ENCODE data around the gene CCNQ.

The CCNQ gene

DNA sequence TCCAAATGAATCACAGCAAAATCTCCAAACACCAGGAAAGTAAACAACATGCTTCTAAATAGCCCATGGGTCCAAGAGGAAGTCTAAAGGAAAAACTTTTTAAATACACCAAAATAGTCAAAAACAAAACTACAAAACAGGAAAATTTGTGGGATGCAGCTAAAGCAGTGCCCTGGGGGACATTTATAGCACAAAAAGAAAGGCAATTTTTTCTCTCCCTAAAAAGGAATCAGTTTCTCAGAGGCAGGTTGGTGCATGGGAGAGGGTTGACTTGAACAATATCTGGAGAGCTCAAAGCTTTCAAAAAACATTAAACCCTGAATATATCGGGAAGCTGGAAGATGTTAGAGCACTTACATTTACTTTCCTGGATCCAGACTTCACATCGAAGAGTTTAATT is 32.4 kb upstream of the CCNQ start:
- no peak for DNase-seq (ENCODE audit: low read depth)
- TF ChIP-seq, protein P1, sequence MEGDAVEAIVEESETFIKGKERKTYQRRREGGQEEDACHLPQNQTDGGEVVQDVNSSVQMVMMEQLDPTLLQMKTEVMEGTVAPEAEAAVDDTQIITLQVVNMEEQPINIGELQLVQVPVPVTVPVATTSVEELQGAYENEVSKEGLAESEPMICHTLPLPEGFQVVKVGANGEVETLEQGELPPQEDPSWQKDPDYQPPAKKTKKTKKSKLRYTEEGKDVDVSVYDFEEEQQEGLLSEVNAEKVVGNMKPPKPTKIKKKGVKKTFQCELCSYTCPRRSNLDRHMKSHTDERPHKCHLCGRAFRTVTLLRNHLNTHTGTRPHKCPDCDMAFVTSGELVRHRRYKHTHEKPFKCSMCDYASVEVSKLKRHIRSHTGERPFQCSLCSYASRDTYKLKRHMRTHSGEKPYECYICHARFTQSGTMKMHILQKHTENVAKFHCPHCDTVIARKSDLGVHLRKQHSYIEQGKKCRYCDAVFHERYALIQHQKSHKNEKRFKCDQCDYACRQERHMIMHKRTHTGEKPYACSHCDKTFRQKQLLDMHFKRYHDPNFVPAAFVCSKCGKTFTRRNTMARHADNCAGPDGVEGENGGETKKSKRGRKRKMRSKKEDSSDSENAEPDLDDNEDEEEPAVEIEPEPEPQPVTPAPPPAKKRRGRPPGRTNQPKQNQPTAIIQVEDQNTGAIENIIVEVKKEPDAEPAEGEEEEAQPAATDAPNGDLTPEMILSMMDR (IDR thresholded peaks at IDR 0.05; ENCODE audit: low read depth, low read length, missing control alignments): no peak
- H3K4me3 ChIP-seq (ENCODE audit: low read depth, low read length): no peak overlapping the region

DNA sequence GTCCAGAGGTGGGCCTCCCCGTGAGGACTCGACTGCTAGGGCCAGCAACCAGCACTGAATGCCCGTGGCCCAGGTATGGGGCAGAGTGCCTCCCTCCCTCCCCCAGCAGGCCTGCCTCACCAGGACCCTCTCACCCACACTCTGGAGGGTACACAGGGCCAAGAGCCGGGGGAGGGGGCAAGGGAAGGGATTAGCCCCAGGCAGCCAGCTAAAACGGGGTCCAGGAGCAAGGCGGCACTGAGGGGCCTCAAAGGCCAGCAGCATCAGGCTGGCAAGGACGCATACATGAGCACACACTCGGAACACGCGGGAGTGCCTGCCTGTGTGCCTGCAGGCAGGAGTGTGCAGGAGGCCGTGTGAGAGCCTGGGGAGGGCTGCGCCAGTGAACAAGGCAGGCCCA is 29.7 kb upstream of the CCNQ start:
- TF ChIP-seq, protein P1 (IDR thresholded peaks at IDR 0.05; ENCODE audit: low read depth, low read length, missing control alignments): no peak
- no peak for DNase-seq (ENCODE audit: low read depth)
- H3K4me3 ChIP-seq (ENCODE audit: low read depth, low read length): no peak overlapping the region

DNA sequence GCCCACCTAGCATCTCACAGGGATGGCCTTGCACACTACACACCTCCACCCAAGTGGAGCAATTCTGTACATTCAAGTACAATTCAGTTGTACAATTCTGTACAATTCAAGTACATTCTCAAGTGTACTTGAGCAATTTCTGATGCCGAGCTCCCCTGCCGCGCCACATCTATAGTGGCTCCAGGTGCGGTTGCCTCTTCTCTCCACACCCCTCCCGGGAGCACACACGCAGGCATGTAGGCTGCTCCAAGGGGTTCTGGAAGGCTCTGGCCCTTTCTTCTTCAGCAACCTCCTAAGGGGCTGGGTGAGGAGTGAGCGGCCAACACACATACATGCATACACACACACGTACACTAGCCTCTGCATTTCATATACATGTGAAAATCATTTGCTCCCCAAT is 29.2 kb upstream of the CCNQ start:
- H3K4me3 ChIP-seq (ENCODE audit: low read depth, low read length): no peak overlapping the region
- TF ChIP-seq, protein P1 (IDR thresholded peaks at IDR 0.05; ENCODE audit: low read depth, low read length, missing control alignments): no peak
- DNase-seq (ENCODE audit: low read depth): no peak

DNA sequence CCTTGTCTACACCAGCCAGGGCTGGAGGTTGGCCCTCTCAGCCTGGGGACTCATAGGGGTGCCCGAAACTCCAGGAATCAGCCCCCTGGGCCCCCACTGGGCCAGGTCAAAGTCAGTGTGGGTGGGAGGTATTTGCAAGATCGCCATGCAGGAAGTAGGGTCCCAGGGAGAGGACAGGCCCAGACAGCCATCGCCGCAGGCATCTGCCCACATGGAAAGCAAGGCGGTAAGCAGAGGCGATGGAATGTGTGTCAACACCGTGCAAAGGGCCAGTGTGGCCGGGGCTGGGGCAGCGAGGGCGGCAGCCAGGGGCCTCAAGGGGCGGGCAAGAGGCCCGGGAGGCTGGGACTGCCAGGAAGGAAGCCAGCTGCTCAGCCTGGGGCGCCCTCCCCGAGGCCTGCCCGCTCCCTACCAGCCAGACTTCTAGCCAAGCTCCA is 28.8 kb upstream of the CCNQ start:
- DNase-seq (ENCODE audit: low read depth): no peak
- TF ChIP-seq, protein P1 (IDR thresholded peaks at IDR 0.05; ENCODE audit: low read depth, low read length, missing control alignments): no peak

DNA sequence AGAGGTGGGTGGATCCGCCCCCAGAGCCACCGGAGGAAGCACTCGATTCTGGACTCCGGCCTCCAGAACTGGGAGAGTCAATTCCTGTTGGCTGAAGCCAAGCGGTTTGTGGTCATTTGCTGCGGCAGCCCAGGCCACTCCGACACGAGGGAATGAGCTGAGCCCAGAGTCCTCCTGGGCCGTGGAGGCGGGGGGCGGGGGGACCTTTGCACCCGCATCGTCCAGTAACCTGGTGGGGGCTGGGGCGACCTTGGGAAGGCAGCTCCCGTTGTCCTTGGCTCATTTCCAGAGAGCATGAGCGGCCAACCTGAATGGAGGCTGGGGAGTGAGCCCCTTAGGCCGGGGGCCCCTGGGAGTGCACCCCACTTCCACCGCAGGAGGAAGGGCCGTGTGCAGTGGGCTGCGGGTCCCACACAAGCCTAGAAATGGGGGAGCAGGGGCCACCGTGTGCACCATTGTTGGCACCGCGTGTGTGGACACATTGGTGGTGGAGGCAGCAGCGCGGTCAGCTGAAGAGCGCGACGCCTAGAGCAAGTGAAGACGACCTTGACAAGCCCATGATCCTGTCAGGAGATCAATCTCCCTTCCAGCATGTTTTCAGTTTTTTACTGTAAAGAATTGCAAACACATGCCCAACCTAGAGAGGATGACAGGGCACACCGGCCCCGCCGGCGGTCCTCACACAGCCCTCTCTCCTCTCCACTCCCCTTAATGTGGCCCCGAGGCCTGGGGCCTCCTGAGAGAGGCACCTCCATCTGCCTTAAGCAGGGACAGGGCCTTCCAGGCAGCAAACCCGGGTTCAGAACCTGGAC is 28.1 kb upstream of the CCNQ start:
- TF ChIP-seq, protein P1 (IDR thresholded peaks at IDR 0.05; ENCODE audit: low read depth, low read length, missing control alignments): no peak
- H3K4me3 ChIP-seq (ENCODE audit: low read depth, low read length): no peak overlapping the region
- no peak for DNase-seq (ENCODE audit: low read depth)

More for the DNA sequence above, 28.8 kb upstream of the CCNQ start:
- H3K4me3 ChIP-seq (ENCODE audit: low read depth, low read length): no peak overlapping the region

DNA sequence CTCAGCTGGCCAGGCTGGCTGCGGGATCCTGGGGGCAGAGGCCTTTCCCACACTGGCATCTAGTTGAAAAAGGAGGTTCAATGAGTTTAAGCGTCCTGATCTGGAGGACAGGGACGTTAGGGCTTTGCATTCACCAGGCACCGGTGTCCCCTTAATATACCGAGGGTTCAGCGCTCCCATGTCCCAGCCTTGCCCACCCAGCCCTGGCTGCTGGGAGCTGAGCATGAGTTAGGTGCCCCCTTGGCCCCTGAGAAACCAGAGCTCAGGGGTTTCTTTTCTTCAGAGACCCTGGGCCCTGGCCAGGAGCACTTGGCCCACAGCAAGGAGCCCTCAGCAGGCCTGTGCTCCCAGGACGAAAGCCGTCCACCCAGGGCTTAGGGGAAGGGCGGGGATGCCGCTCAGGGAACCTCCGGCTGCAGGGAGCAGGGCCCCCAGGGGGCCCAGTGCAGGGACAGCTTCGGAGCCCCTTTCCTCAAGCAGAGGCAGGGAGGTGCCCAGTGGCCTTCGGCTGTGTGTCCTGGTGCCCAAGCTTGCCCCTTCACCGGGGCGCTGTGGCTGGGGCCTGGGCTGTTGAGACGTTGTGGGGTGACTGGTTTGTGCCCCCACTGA is 27.2 kb upstream of the CCNQ start:
- TF ChIP-seq, protein P1 (IDR thresholded peaks at IDR 0.05; ENCODE audit: low read depth, low read length, missing control alignments): no peak
- H3K4me3 ChIP-seq (ENCODE audit: low read depth, low read length): no peak overlapping the region
- no peak for DNase-seq (ENCODE audit: low read depth)
